Stomach smooth muscle (tissue), 2 donors: Measurements from ENCODE around the gene RELB.
A peak's percentile ranks its signal among the peaks of the same experiment; 100 is the strongest.

ENCODE experiments used
- H3K27ac ChIP-seq: one replicate; pipeline ENCODE4 v1.7.0; 2013; ENCODE audit warnings: mild to moderate bottlenecking, low read length, inconsistent platforms
- H3K27me3 ChIP-seq, 2 donors: one replicate each; pipeline ENCODE4 v1.7.0; 2013; ENCODE audit warnings: low read length in 2 of 2; ENCODE audit not compliant: insufficient read depth in 2 of 2, control insufficient read depth in 1 of 2
- H3K36me3 ChIP-seq, 2 donors: one replicate each; pipeline ENCODE4 v1.7.0; 2013; ENCODE audit warnings: low read length in 2 of 2; ENCODE audit not compliant: control insufficient read depth in 2 of 2, insufficient read depth in 2 of 2
- H3K4me1 ChIP-seq: one replicate; pipeline ENCODE4 v1.7.0; 2013; ENCODE audit warnings: low read length; ENCODE audit not compliant: control insufficient read depth, insufficient read depth
- H3K4me3 ChIP-seq, 2 donors: one replicate each; pipeline ENCODE4 v1.7.0; 2013; ENCODE audit warnings: low read length in 2 of 2
- H3K9ac ChIP-seq, 2 donors: one replicate each; pipeline ENCODE4 v1.7.0; 2013; ENCODE audit warnings: low read length in 2 of 2, mild to moderate bottlenecking in 1 of 2
- H3K9me3 ChIP-seq, 2 donors: one replicate each; pipeline ENCODE4 v1.7.0; 2013; ENCODE audit warnings: low read length in 2 of 2; ENCODE audit not compliant: control insufficient read depth in 2 of 2
- donor health status: healthy.
- donor health status: Pancreatic carcinoma.

Gene RELB

DNA sequence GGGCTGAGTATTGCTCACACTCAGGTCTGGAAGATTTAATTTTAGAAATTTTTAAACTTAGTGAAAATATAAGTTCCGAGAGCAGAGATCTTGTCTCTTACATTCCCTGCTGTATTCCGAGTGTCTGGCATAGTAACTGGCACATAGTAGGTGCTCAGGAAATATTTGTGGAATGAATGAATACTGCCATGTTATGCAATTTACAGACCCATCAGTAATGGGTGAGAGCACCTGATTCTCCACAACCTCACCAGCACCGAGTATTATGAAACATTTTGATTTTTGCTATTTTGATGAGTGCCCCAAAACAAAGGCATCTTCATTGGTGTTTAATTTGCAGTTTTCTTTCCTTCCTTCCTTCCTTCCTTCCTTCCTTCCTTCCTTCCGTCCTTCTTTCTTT lies 21.8 kb downstream of the RELB start:
- Histone ChIP-seq H3K27me3 (no peaks in the 10 kb centered on the region), H3K4me3 (no peak overlapping the region), H3K9ac (no peak overlapping the region), H3K9me3 (no peaks in the 10 kb centered on the region), H3K4me1 (no peaks in the 10 kb centered on the region), H3K36me3 (peaks cover 3 to 4% of the 10 kb centered on the region in 2 donors), H3K27ac (no peak overlapping the region)

DNA sequence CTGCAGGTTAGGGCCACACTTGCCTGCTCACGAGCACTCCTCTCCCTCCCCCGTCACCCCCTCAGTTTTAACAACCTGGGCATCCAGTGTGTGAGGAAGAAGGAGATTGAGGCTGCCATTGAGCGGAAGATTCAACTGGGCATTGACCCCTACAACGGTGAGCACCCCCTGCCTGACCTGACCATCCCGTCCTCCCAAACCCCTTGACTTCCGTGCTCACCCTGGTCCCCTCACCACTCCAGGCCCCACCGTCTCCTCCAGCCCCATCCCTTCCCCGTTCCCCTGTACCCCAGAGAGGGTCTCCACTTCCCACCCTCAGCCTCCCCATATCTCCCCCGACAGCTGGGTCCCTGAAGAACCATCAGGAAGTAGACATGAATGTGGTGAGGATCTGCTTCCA lies 24.0 kb downstream of the RELB start:
- Histone ChIP-seq H3K9ac (no peak overlapping the region), H3K4me1 (no peaks in the 10 kb centered on the region), H3K36me3 (peaks cover 8 to 13% of the 10 kb centered on the region in 2 donors), H3K27me3 (no peaks in the 10 kb centered on the region), H3K27ac (no peak overlapping the region), H3K9me3 (no peaks in the 10 kb centered on the region), H3K4me3 (no peak overlapping the region)

DNA sequence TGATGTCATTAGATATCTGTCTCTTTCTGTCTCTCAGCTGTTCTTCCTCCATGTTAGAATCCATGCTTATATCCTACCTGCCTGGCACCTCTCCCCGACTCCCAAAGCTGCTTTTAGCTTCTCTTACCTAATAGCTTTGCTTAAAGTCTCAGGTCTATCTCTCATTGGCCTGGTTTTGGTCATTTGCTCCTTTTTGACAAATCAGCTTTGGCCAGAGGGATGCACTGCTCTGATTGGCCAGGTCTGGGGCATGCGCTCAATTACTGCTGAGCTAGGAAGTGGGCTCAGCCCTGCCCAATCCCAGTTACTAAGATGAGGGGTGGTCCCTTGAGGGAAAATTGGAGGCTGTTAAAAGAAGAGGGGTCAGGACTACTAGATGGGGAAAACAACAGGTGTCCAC lies 26.1 kb downstream of the RELB start:
- Histone ChIP-seq H3K4me1 (no peaks in the 10 kb centered on the region), H3K4me3 (no peak overlapping the region), H3K27me3 (no peaks in the 10 kb centered on the region), H3K9me3 (no peaks in the 10 kb centered on the region), H3K36me3 (peaks cover 10 to 21% of the 10 kb centered on the region in 2 donors), H3K27ac (no peak overlapping the region), H3K9ac (no peak overlapping the region)

DNA sequence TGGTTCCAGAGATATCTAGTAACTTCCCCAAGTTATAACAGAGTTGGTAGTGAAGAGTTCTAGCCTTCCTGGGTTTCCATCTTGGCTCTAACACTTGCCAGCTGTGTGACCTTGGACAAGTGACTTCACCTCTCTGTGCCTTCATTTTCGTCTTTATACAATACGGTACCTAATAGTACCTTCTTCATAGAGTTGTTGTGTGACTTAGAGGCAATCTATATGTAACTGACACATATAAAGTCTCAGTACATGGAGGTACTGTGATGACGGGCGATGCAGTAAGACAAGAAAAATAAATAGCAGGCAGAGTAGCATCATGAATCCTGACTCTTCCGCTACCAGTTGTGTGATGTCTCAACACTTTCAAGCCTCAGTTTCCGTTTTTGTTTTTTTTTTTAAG lies 29.6 kb downstream of the RELB start:
- H3K36me3 ChIP-seq = peaks cover 22 to 42% of the 10 kb centered on the region in 2 donors
- H3K27ac ChIP-seq = no peak overlapping the region
- no peaks in the 10 kb centered on the region for H3K9me3 ChIP-seq
- no peak overlapping the region for H3K4me3 ChIP-seq
- no peaks in the 10 kb centered on the region for H3K4me1 ChIP-seq
- no peak overlapping the region for H3K9ac ChIP-seq
- H3K27me3 ChIP-seq = no peaks in the 10 kb centered on the region

DNA sequence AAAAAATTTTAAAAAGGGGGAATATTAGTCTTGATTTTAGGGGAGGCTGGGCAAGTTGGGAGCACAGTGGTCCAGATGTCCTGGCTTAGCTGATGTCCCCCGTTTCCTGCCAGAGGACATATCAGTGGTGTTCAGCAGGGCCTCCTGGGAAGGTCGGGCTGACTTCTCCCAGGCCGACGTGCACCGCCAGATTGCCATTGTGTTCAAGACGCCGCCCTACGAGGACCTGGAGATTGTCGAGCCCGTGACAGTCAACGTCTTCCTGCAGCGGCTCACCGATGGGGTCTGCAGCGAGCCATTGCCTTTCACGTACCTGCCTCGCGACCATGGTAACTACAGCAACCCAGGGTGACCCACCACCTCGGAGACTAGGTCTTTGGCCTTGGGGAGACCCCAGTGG lies 31.2 kb downstream of the RELB start:
- no peaks in the 10 kb centered on the region for H3K9me3 ChIP-seq
- no peak overlapping the region for H3K27ac ChIP-seq
- no peaks in the 10 kb centered on the region for H3K4me1 ChIP-seq
- H3K27me3 ChIP-seq = no peaks in the 10 kb centered on the region
- no peak overlapping the region for H3K9ac ChIP-seq
- H3K4me3 ChIP-seq = no peak overlapping the region
- H3K36me3 ChIP-seq = peaks cover 23 to 43% of the 10 kb centered on the region in 2 donors

DNA sequence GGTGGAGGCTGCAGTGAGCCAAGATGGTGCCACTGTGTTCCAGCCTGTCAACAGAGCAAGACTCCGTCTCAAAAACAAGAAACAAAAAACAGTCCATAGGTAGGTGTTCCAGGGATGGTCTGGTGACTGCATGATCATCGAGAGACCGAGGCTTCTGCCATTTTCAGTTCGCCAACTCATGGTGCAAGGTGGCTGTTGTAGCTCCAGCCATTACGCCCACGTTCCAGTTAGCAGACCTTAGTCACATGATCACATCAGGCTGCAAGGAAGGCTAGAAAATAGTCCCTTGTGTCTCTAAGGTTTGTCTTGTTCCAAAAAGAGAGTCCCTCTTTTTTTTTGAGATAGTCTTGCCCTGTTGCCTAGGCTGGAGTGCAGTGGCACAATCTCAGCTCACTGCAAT lies 34.5 kb downstream of the RELB start:
- Histone ChIP-seq H3K27me3 (no peaks in the 10 kb centered on the region), H3K36me3 (peaks cover 21 to 35% of the 10 kb centered on the region in 2 donors), H3K9ac (no peak overlapping the region), H3K4me1 (peaks cover 16% of the 10 kb centered on the region), H3K9me3 (no peaks in the 10 kb centered on the region), H3K4me3 (no peak overlapping the region), H3K27ac (no peak overlapping the region)

DNA sequence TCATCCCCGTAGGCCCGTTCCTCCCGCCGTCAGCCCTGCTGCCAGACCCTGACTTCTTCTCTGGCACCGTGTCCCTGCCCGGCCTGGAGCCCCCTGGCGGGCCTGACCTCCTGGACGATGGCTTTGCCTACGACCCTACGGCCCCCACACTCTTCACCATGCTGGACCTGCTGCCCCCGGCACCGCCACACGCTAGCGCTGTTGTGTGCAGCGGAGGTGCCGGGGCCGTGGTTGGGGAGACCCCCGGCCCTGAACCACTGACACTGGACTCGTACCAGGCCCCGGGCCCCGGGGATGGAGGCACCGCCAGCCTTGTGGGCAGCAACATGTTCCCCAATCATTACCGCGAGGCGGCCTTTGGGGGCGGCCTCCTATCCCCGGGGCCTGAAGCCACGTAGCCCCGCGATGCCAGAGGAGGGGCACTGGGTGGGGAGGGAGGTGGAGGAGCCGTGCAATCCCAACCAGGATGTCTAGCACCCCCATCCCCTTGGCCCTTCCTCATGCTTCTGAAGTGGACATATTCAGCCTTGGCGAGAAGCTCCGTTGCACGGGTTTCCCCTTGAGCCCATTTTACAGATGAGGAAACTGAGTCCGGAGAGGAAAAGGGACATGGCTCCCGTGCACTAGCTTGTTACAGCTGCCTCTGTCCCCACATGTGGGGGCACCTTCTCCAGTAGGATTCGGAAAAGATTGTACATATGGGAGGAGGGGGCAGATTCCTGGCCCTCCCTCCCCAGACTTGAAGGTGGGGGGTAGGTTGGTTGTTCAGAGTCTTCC lies 36.3 kb downstream of the RELB start:
- Histone ChIP-seq H3K9me3 (no peaks in the 10 kb centered on the region), H3K4me3 (no peak overlapping the region), H3K9ac (no peak overlapping the region), H3K36me3 (peaks cover 29 to 36% of the 10 kb centered on the region in 2 donors), H3K27ac (no peak overlapping the region), H3K4me1 (peaks cover 25% of the 10 kb centered on the region), H3K27me3 (no peaks in the 10 kb centered on the region)

DNA sequence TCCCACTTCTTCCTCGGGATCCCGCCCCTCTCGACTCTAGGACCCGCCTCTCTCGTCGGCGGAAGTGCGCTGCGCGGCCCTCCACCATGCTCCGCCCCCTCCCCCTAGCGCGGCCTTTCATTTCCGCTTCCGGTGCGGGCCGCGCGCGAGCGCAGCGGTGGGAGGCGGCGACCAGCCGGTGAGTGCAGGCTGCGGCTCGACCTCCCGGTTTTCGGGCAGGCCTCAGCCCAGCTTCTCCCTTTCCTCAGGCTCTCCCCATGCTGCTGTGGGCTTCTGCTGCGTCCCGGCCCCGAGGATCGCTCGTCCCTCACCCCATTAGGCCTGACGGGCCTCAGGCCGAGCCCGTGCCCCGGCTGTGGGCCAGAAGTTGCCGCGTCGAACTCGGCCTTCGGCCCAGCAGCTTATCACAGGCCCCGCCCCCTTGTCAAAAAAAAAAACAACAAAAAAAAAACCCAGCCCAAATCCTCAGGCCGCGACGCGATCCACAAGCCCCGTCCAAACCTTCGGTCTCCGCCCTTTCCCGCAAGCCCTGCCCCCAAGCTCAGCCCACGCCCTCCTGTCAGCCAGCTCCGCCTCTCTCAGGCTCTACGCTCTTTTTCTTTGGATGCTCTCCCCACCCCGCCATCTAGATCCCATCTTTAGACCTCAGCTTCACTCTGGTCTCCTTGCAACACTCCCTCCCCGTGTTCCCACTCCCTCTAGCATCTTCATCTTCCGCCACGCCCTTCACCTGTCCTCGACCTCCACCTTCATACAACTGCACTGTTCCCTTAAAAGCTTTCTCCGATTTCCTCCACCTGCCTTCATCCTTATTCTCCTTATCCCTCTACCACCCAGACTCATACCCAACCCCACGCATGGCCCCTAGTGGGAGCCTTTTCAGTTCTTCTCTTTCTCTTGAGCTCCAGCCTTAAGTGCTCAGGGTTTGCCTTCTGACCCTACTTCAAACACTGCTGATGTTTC lies 37.9 kb downstream of the RELB start, which contains the start of gene CLASRP:
TSS of gene CLASRP (plus strand) at position 115 of the 963 bp plus-strand sequence. CDS start 1,168 bp downstream, outside the sequence.
- Histone ChIP-seq H3K4me1 (peaks cover 25% of the 10 kb centered on the region), H3K27ac (peak within 1 kb of the TSS; percentile 91), H3K36me3 (peaks cover 28 to 29% of the 10 kb centered on the region in 2 donors)

DNA sequence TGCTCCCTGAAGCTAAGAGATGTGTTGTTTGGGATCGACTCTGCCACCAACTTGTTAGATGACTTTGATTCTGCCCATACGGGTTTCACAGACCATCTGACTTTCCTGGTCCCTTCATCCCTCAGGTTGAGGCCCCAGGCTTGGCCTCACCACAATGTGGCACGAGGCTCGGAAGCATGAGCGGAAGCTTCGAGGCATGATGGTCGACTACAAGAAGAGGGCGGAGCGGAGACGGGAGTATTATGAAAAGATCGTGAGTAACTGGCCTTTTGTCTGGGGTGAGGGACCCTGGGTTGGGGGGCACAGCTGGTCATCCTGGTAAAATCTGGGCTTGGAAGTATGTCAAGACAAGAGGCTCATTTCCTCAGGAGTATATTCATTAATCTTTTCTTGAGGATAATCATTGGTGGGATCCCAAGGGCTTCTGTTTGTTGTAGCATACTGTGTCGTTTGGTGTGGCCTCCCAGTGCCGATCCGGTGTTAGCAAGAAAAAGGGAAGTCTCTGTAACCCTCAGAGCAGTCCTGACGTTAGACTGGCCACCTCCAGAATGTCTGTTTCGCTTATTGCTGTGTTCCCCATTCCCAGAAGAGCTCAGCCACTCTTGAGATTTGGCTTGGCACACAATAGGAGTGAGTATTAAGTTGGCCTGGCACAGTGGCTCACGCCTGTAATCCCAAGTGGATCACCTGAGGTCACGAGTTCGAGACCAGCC lies 39.0 kb downstream of the RELB start:
- H3K27me3 ChIP-seq = no peaks in the 10 kb centered on the region
- H3K36me3 ChIP-seq = peaks cover 23 to 32% of the 10 kb centered on the region in 2 donors
- peak overlapping the region; percentile 78 to 96 for H3K4me3 ChIP-seq
- peaks cover 25% of the 10 kb centered on the region for H3K4me1 ChIP-seq
- H3K27ac ChIP-seq = peak overlapping the region; percentile 91
- peak overlapping the region; percentile 94 to 96 for H3K9ac ChIP-seq
- H3K9me3 ChIP-seq = no peaks in the 10 kb centered on the region

More for the DNA sequence above, 37.9 kb downstream of the RELB start, which contains the start of gene CLASRP:
- Histone ChIP-seq H3K4me3 (peak within 1 kb of the TSS; percentile 78 to 96), H3K9ac (peak within 1 kb of the TSS; percentile 94 to 96), H3K27me3 (no peaks in the 10 kb centered on the region), H3K9me3 (no peaks in the 10 kb centered on the region)

DNA sequence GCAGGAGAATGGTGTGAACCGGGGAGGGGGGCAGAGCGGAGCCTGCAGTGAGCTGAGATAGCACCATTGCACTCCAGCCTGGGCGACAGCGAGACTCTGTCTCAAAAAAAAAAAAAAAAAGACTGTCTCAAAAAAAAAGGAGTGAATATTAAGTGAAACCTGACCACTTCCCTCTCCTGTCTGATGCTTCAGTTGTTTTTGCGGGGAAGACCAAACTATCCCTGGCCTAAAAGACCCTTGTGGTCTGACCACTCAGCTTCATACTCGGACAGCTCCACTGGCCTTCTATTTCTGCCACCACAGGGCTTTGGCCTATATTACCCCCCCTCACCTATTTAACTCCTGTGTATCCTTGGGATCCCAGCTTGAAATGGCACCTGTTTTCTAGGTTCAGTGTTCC lies 39.9 kb downstream of the RELB start:
- no peak overlapping the region for H3K9ac ChIP-seq
- H3K27me3 ChIP-seq = no peaks in the 10 kb centered on the region
- H3K4me3 ChIP-seq = no peak overlapping the region
- no peaks in the 10 kb centered on the region for H3K9me3 ChIP-seq
- H3K36me3 ChIP-seq = peaks cover 19 to 31% of the 10 kb centered on the region in 2 donors
- H3K4me1 ChIP-seq = peaks cover 32% of the 10 kb centered on the region
- no peak overlapping the region for H3K27ac ChIP-seq
